ENCODE measurements around the gene RCC1.
A peak's percentile ranks its signal among the peaks of the same experiment; 100 is the strongest.
"Not testable (repeated sequence)": the region's sequence is repeated elsewhere in the genome, so short reads cannot be mapped to it uniquely, and the experiment has no call there.

The RCC1 gene

GRCh38 chr1:28510970-28511440 is 5.2 kb downstream of the RCC1 start:
- H3K27ac ChIP-seq (ENCODE audit: low read length), result peak overlapping the region; percentile 86
- peak overlapping the region; percentile 89; the same call in 1 of the 2 replicates for H3K4me3 ChIP-seq (ENCODE audit: low read length)
- peaks cover 26% of the 10 kb centered on the region for H4K20me1 ChIP-seq (ENCODE audit: insufficient read depth, low read length)
- H3K79me2 ChIP-seq (ENCODE audit: low read length), result peaks cover 46% of the 10 kb centered on the region
- no peak for TF ChIP-seq EZH2phosphoT487 (IDR thresholded peaks at IDR 0.05; ENCODE audit: low read depth)
- no peak for TF ChIP-seq CTCF (IDR thresholded peaks at IDR 0.05; ENCODE audit: low read depth, low read length)
- no peak overlapping the region for H2AFZ ChIP-seq (ENCODE audit: low read depth, low read length)
- H3K4me2 ChIP-seq (ENCODE audit: low read length), result peak overlapping the region; percentile 97; the same call in 1 of the 2 replicates
- H3K4me1 ChIP-seq (ENCODE audit: low read length), result peaks cover 35% of the 10 kb centered on the region
- no peak overlapping the region for H3K9ac ChIP-seq (ENCODE audit: low read length)
- no peaks in the 10 kb centered on the region for H3K27me3 ChIP-seq (ENCODE audit: low read depth, low read length)
- H3K36me3 ChIP-seq (replicated peaks; ENCODE audit: low read depth, low read length), result peaks cover 66% of the 10 kb centered on the region
- no peaks in the 10 kb centered on the region for H3K9me3 ChIP-seq (ENCODE audit: insufficient read depth, low read length)

- Histone ChIP-seq H3K79me2 (ENCODE audit: low read length) (peaks cover 35% of the 10 kb centered on the region), H3K4me3 (ENCODE audit: low read length) (no peak overlapping the region), H3K4me2 (ENCODE audit: low read length) (no peak overlapping the region), H4K20me1 (ENCODE audit: insufficient read depth, low read length) (peaks cover 26% of the 10 kb centered on the region), H3K36me3 (replicated peaks; ENCODE audit: low read depth, low read length) (peaks cover 56% of the 10 kb centered on the region), H3K27ac (ENCODE audit: low read length) (peak overlapping the region; percentile 36), H3K9me3 (ENCODE audit: insufficient read depth, low read length) (no peaks in the 10 kb centered on the region), H3K27me3 (ENCODE audit: low read depth, low read length) (no peaks in the 10 kb centered on the region), H2AFZ (ENCODE audit: low read depth, low read length) (no peak overlapping the region), H3K4me1 (ENCODE audit: low read length) (peaks cover 43% of the 10 kb centered on the region), H3K9ac (ENCODE audit: low read length) (no peak overlapping the region)
- TF ChIP-seq EZH2phosphoT487 (IDR thresholded peaks at IDR 0.05; ENCODE audit: low read depth) (no peak), CTCF (IDR thresholded peaks at IDR 0.05; ENCODE audit: low read depth, low read length) (no peak)
These were observed 6.3 kb downstream of the RCC1 start for GRCh38 chr1:28512058-28512611.

- not testable (repeated sequence) for H3K4me3 ChIP-seq (ENCODE audit: low read length); H3K4me2 ChIP-seq (ENCODE audit: low read length); H2AFZ ChIP-seq (ENCODE audit: low read depth, low read length); H3K9ac ChIP-seq (ENCODE audit: low read length); H3K9me3 ChIP-seq (ENCODE audit: insufficient read depth, low read length); H3K27me3 ChIP-seq (ENCODE audit: low read depth, low read length)
- H3K36me3 ChIP-seq (replicated peaks; ENCODE audit: low read depth, low read length), result peaks cover 33% of the 10 kb centered on the region
- H3K79me2 ChIP-seq (ENCODE audit: low read length), result peaks cover 28% of the 10 kb centered on the region
- peaks cover 16% of the 10 kb centered on the region for H4K20me1 ChIP-seq (ENCODE audit: insufficient read depth, low read length)
- H3K27ac ChIP-seq (ENCODE audit: low read length), result peak overlapping the region; percentile 10
- peaks cover 36% of the 10 kb centered on the region for H3K4me1 ChIP-seq (ENCODE audit: low read length)
These were observed 8.6 kb downstream of the RCC1 start for GRCh38 chr1:28514445-28514933.

- TF ChIP-seq EZH2phosphoT487 (IDR thresholded peaks at IDR 0.05; ENCODE audit: low read depth) (no peak), CTCF (IDR thresholded peaks at IDR 0.05; ENCODE audit: low read depth, low read length) (no peak)
- H4K20me1 ChIP-seq (ENCODE audit: insufficient read depth, low read length), result no peaks in the 10 kb centered on the region
- H3K36me3 ChIP-seq (replicated peaks; ENCODE audit: low read depth, low read length), result peaks cover 15% of the 10 kb centered on the region
- 0 out of 2 replicates have a peak overlapping the region, but pooled peaks have one; percentile 5 for H3K9ac ChIP-seq (ENCODE audit: low read length)
- peaks cover 38% of the 10 kb centered on the region for H3K79me2 ChIP-seq (ENCODE audit: low read length)
- H3K4me2 ChIP-seq (ENCODE audit: low read length), result peak overlapping the region; percentile 73
- H3K4me1 ChIP-seq (ENCODE audit: low read length), result peaks cover 20% of the 10 kb centered on the region
- no peak overlapping the region for H2AFZ ChIP-seq (ENCODE audit: low read depth, low read length)
- H3K4me3 ChIP-seq (ENCODE audit: low read length), result no peak overlapping the region
- no peaks in the 10 kb centered on the region for H3K9me3 ChIP-seq (ENCODE audit: insufficient read depth, low read length)
- peak overlapping the region; percentile 77 for H3K27ac ChIP-seq (ENCODE audit: low read length)
- no peaks in the 10 kb centered on the region for H3K27me3 ChIP-seq (ENCODE audit: low read depth, low read length)
These were observed 10.7 kb downstream of the RCC1 start for GRCh38 chr1:28516518-28516956.
